NCI-H1694 (cell line): ENCODE results near the gene C2orf92.
"Not testable (repeated sequence)": the region's sequence is repeated elsewhere in the genome, so short reads cannot be mapped to it uniquely, and the experiment has no call there.

ENCODE experiments used
- DNase-seq: peaks from one replicate; lab custom pipeline; 2025; lab: John Stamatoyannopoulos, UW

Gene C2orf92

DNA sequence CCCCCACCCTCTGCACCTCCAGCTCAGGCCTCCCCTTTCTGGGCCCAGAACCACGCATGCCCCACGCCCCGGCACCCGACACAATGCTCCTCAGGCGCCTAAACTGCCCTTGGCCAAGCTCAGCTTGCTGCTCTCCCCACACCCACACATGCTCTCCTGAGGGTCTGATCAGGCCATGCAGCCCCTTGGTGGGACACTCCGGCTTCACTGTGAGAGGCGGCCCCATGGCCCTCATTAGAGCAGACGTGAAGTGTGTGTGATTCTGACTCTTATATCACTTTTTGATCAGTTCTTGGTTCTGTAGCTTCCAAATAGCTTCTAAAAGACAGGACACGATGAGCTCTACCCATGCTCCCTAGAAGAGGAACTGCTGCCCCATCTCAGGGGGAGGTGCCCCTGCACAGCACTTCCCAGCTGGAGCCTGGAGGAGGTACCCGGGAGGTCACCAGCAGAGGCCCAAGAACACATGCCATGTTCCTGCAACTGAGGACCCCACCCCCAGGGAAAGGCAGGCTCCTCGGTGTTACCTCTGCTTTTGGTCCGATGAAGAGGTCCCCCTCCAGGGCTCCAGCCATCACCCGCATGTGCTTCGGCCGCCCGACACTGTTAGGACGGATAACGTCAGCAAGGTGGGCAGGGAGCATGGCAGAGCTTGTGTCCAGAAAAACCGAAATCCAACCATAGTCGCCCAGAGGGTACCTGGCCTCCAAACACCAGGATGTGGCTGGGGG is 9.3 kb upstream of the C2orf92 start:
- no peak for DNase-seq

GRCh38 chr2:97660775-97661389 is 8.6 kb upstream of the C2orf92 start:
- no peak for DNase-seq

GRCh38 chr2:97661927-97662326 is 7.6 kb upstream of the C2orf92 start:
- no peak for DNase-seq

- no peak for DNase-seq
Observed at GRCh38 chr2:97662386-97662894, 7.1 kb upstream of the C2orf92 start.

- DNase-seq, result no peak
Observed at GRCh38 chr2:97662895-97663625, 6.5 kb upstream of the C2orf92 start.

- peak; percentile 17 for DNase-seq
Observed at GRCh38 chr2:97663626-97663961, 5.9 kb upstream of the C2orf92 start.

- DNase-seq, result peak; percentile 97
Observed at GRCh38 chr2:97663962-97664635, 5.4 kb upstream of the C2orf92 start, which contains the start of gene ACTR1B. ACTR1B (minus strand) TSS chr2:97664044; CDS start chr2:97663890, 154 bp downstream.

GRCh38 chr2:97664636-97664970 is 4.9 kb upstream of the C2orf92 start:
- DNase-seq, result peak; percentile 67

- no peak for DNase-seq
Observed at GRCh38 chr2:97670471-97670870, 958 bp downstream of the C2orf92 start.

GRCh38 chr2:97671526-97671925 is 2.0 kb downstream of the C2orf92 start:
- no peak for DNase-seq

- DNase-seq, result not testable (repeated sequence)
Observed at GRCh38 chr2:97672606-97673140, 3.2 kb downstream of the C2orf92 start.

- DNase-seq, result no peak
Observed at GRCh38 chr2:97673182-97673914, 3.8 kb downstream of the C2orf92 start.

- DNase-seq, result no peak
Observed at GRCh38 chr2:97673915-97674283, 4.4 kb downstream of the C2orf92 start.

GRCh38 chr2:97675430-97676113 is 6.1 kb downstream of the C2orf92 start:
- DNase-seq, result no peak

- DNase-seq, result no peak
Observed at GRCh38 chr2:97676620-97677019, 7.1 kb downstream of the C2orf92 start.

DNA sequence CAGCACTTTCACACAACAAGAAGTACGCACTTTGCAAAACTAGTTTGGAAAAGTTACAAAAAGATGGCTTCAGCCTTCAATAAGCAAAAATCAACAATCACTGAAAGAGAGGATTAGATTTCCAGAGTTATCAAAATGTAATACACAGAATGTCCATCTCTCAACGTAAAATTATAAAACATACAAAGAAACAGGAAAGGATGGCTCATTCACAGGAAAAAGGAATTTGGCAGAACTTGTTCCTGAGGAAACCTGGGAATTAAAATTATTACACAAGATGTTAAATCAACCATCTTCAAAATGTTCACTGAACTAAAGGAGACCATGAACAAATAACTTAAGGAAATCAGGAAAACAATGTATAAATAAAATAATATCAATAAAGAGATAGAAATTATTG is 8.0 kb downstream of the C2orf92 start:
- no peak for DNase-seq

DNA sequence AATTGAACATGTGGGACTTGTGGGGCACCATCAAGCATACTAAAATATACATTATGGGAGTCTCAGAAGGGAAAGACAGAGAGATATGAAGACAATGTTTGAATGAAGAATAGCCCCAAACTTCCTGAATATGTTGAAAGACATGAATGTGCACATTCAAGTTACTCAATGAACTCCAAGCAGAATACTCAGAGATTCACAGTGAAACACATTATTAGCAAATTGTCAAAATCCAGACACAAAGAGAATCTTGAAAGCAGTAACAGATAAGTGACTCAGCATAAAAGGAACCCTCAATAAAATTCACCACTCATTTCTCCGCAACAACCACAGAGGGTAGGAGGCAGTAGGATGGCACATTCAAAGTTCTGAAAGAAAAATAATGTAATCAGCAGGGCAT is 8.8 kb downstream of the C2orf92 start:
- no peak for DNase-seq

GRCh38 chr2:97687235-97687634 is 17.7 kb downstream of the C2orf92 start:
- not testable (repeated sequence) for DNase-seq

GRCh38 chr2:97688062-97688827 is 18.7 kb downstream of the C2orf92 start:
- no peak for DNase-seq

GRCh38 chr2:97691166-97691565 is 21.7 kb downstream of the C2orf92 start:
- DNase-seq, result no peak
